Activated CD4-positive, alpha-beta T cell treated with anti-CD3 and anti-CD28 coated beads for 48 hours (primary cell): ENCODE results near the gene ZNF346.

Experiments
- DNase-seq: peaks from one replicate; pipeline ENCODE4 v3.0.0-alpha.2; 2020

The ZNF346 gene

DNA sequence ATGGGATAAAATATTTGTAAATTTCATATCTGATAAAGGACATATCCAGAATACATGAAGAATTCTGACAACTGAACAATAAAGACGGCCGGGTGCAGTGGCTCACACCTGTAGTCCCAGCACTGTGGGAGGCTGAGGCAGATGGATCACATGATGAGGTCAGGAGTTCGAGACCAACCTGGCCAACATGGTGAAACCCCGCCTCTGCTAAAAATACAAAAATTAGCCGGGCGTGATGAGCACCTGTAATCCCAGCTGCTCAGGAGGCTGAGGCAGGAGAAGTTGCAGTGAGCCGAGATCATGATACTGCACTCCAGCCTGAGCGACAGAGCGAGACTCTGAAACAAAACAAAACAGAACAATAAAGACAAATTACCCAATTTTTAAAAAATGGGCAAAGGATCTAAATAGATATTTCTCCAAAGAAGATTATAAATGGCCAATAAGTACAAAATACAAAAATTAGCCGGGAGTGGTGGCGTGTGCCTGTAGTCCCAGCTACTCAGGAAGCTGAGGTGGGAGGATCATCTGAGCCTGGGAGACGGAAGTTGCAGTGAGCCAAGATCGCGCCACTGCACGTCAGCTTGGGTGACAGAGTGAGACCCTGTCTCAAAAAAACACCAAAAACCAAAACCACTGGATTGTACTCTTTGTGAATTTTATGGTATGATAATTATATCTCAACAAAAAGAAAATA, 101.4 kb downstream of the ZNF346 start:
- no peak for DNase-seq

DNA sequence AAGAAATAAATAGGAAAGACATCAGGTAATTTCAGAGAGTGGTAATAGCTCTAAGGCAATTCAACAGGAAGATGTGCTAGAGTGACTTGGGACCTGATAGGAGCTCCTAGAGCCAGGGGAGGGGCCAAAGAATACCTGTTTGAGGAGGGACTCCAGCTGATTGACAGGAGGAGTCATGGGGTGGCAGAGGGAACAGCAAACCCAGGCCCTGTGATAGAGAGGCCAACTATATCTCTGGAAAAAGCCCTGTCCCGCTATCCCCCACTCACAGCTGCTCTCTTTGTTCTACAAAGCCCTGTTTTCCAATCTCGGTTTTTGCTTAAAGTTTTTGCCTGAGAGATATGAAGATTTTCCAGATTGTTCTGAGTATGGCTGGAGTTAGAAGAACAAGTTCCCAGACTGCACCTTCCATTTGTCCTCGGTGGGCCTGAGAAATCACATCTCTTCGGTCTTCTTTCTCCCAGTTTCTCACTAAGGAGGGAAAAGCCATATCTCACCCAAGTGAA, 102.0 kb downstream of the ZNF346 start:
- no peak for DNase-seq

DNA sequence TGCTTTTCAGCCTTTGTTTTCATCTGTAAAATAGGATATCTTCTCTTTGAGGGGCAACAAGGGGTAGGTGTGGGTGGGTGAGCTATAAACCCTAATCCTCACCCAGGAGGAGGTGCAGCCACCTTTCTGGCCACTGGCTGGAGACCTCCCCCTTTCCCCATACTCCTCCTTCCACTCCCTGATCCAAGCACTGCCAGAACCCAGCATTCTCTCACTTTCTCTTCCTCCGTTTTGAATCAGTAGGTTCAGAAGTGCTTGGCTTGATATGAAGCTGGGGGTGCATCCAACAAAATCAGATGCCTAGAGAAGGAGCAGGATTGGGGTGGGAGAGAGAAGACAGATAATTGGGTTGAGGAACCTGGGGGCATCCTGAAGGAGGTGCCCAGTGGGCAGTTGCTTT, 104.3 kb downstream of the ZNF346 start:
- no peak for DNase-seq

DNA sequence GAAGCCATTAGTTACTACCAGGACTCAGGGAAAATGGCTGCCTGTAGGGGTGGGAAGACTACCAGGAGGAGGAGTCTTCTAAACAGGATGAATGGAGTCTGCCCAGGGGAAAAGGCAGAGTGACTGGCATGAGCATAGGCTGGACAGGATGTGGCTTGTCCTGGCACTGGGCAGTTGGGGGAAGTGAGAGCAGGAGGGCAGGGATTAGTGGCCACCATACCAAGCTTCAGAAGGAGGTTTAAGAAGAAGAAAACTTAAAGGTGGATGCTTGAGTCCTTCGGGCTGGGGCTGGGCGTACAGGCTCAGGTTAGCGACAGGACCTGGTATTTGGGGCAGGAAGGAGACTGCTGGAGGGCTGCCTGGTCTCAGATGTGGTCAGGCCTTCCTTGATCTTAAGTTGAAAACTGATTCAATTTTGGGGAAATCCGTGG, 106.1 kb downstream of the ZNF346 start:
- no peak for DNase-seq

DNA sequence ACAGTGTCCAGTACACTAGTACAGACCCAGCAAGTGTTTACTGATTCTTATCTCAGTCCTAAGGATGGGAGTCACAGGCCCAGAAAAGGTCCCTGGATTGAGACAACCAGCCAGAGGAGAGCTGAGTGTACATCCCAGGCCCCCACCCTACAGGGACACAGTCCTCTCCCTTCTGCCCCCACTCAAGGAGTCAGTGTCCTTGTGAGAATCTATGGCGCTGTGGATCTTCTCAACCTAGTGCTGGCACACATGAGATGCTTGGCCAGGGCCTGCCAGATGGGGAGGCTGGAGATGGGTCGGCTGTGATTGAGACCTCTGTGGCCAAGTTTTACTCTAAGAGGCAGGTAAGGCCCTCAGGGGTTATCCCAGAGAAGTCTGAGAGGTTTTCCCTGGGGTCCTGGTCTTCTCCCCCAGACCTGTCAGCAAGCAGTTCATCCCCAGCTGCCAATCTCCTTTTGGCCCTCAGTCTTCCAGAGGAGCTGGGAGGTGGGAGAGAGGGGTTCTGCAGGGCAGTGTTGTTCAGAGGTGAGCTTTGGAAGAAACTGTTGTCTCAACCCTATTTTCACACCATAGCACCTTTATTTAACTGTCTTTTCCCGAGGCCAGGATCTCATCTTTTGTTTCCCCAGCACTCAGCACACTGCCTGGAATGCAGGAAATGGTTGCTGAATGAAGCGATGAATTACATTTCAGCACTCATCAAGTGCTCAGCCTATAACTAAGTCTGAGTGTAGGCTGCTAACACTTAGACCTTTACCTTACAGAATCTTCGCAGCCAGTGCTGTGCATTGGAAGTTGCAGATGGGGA, 107.9 kb downstream of the ZNF346 start:
- DNase-seq: no peak
